Epidermal melanocyte (primary cell): ENCODE data around the gene ALPK1.
"Not testable (repeated sequence)": the region's sequence is repeated elsewhere in the genome, so short reads cannot be mapped to it uniquely, and the experiment has no call there.

Source experiments
- DNase-seq: peaks from one replicate; pipeline ENCODE4 v3.0.0; 2011; ENCODE audit warnings: low spot score; ENCODE audit not compliant: insufficient read length

Gene ALPK1

DNA sequence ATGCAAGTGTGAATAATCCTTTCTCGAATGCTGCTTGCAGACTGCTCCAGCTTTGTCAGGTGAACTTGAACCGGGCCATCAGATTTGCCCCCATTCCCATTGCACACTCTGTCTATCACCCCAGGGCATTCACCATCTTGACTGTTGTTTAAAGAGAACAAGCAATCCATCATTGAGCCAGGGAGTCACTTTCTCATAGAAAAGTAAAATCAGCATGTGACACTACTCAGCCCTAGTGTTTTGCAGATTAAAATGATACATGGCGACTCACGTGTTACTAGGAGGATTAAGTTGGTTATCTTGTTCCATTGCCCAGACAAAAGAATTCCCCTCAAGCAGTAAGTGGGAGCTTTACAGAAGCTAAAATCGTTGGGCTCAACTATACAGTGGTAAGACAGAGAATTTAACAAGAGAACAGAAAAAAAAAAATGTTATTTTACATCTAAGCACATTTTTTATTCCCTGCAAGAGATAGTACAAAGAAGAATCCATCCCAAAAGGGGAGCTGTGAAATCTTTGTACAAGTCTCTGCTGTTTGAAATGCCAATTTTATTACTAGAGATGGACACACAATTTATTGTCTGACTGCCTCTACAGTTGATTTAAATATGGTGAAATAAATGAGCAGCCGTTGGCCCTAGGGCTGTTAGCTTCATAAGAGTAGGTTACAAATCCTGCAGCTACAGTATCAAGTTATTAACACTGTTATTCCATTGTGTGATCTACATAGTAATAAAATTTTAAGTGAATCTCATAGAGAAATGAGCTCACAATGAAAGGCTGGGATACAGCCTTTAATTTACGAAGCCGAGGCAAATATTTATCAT is 151.3 kb downstream of the ALPK1 start:
- DNase-seq = no peak

DNA sequence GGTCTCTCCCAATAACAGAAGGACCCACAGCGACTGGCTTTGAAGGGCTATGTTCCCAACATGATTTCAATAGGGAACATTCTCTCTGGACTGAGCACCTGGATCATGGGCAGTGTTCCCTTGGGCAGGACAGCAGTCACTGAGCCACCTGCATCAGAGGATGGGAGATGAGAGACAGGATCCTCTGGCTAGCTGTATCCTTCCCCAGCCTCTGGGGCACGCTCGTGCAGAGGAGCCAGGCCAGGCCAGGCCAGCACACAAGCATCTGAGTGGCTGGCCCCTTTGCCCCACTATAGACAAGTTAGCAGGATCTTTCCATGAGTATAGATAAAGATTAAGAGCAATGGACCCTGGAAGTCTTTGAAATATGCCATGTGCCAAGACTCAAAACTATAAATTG is 152.5 kb downstream of the ALPK1 start:
- no peak for DNase-seq

GRCh38 chr4:112451104-112451503 is 153.9 kb downstream of the ALPK1 start:
- DNase-seq = no peak

GRCh38 chr4:112451831-112452230 is 154.7 kb downstream of the ALPK1 start:
- no peak for DNase-seq

DNA sequence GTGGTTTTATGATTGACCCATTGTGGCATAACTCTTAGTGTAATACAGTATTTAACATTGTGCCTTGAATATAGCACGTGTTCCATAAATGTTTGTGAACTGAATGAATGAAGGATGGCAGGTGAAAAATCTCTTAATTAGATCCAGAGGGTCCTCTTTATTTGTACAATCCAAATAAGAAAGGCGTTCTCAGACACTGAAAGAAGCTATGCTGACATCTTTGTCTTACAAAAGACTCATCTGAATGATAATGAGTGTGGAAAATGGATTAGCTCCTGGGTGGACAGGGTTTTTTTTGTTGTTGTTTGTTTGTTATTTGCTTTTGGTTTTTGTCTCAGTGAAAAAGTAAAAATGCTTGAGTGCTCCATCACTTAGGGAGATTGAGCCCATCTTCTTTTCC is 156.2 kb downstream of the ALPK1 start:
- no peak for DNase-seq

DNA sequence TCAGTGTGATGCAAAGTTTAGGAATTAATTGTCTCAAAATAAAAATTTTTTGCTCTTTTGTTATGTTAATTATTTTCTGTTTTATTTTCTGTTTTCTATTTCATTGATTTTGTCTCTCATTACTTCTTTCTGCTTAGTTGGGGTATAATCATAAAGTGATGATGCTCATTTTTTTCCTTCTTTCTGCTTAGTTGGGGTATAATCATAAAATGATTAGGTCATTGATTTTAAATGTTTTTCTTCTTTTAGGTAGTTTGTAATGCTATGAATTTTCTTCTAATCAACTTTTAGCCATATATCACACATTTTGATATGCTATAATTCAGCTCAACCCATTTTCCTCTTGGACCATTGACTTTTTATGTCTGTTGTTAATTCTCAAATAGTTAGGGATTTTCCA is 175.1 kb downstream of the ALPK1 start:
- DNase-seq = no peak

DNA sequence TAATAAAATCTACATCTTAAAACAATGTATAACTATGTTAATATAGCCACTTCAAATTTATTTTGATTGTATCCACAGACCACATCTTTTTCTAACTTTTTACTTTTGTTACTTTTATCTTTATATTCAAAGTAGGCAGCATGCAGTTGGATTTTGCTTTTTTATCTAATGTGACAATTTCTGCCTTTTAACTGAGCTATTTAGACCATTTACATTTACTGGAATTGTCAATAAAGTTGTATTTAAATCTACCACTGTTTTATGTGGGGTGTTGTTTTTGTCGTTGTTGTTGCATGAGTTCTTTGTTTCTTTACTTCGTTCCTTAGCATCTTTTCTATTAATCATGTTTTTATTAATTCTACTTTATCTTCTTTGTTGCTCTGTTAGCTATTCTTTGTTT is 176.8 kb downstream of the ALPK1 start:
- DNase-seq = no peak

DNA sequence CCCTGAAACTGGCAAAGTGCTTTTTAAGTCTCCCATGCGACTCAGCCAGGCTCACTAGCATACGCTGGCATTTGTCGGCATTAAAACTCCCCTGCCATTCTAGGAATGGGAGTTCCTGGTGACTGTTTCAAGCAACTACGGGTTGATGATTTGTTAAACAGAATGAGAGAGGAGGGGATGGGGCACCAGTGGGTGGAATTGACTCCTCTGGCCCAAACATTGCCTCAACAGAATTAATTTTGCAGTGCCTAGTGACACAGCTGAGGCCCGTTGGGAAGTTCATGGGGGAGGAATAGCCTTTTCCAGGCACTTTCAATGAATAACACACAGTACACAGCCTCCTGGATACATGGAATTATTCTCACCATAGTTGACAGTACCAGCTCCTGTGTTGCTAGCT is 188.8 kb downstream of the ALPK1 start:
- no peak for DNase-seq

DNA sequence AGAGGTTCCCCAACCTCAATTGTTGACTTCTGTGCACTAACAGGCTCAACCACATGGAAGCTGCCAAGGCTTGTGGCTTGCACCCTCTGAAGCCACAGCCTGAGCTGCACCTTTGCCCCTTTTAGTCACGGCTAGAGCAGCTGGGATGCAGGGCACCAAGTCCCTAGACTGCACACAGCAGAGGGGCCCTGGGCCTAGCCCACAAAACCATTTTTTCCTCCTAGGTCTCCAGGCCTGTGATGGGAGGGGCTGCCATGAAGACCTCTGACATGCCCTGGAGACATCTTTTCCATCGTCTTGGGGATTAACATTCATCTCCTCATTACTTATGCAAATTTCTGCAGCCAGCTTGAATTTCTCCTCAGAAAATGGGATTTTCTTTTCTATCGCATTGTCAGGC is 193.6 kb downstream of the ALPK1 start:
- DNase-seq = not testable (repeated sequence)
